ENCODE measurements around the gene GIT2. TPM values are rescaled to one million over a fixed set of nuclear protein-coding genes. Genes with fewer than 3 reads are reported as not detected.
A peak's percentile ranks its signal among the peaks of the same experiment; 100 is the strongest.

GIT2 gene
- total and polyA plus RNA-seq, 2 of the 8 experiments (the other 6 are each of a cell fraction or from before 2014, with no cell fraction given) = 9.6 to 20.7 TPM

DNA sequence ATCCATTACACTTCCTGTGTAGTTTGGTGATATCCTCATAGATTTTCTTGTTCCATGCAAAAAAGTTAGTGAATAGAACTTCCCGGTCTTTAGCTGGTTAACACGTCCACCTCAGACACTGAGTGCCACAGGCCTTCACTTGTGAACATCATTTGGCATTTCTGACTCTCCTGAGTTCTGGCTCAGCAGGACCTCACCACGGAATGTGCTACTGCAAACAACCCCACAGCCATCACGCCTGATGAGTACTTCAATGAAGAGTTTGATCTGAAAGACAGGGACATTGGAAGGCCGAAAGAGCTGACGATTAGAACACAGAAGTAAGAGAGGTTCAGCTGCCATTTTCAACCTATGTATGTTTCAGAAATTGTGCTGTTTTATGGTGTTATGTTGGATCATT is 32.2 kb upstream of the GIT2 start:
- Histone ChIP-seq H3K27ac (ENCODE audit: low read depth, low read length) (no peak overlapping the region), H2BK120ac (replicated peaks; ENCODE audit: low read depth, low read length) (no peak overlapping the region), H3K9me3 (ENCODE audit: insufficient read depth in 2 of 2, low read depth in 1 of 2, low read length in 1 of 2) (no peaks in the 10 kb centered on the region), H2BK12ac (ENCODE audit: low read depth, low read length) (no peak overlapping the region), H4K5ac (ENCODE audit: insufficient read length, low read depth, low read length) (no peak overlapping the region), H3K4me2 (ENCODE audit: insufficient read depth in 1 of 2, low read depth in 2 of 2, low read length in 2 of 2) (no peak overlapping the region), H2BK5ac (ENCODE audit: low read depth, low read length) (no peak overlapping the region), H3K4me3 (ENCODE audit: extremely low read depth in 1 of 4, insufficient read depth in 2 of 4, low read depth in 3 of 4, low read length in 4 of 4) (no peak overlapping the region), H2BK20ac (ENCODE audit: low read length) (no peak overlapping the region), H4K8ac (ENCODE audit: extremely low read depth, insufficient read depth, low read length) (no peak overlapping the region), H3K56ac (replicated peaks; ENCODE audit: insufficient read length, low read depth, low read length) (no peak overlapping the region), H3K4ac (replicated peaks; ENCODE audit: insufficient read length, low read depth, low read length) (no peak overlapping the region), H2AK5ac (ENCODE audit: low read depth, low read length) (no peak overlapping the region), H4K91ac (replicated peaks; ENCODE audit: insufficient read length, low read length) (no peak overlapping the region), H3K23me2 (ENCODE audit: low read depth, low read length) (no peaks in the 10 kb centered on the region), H3K36me3 (ENCODE audit: control insufficient read depth in 2 of 4, insufficient read depth in 4 of 4, low read length in 3 of 4) (peaks cover 0 to 5% (median 3%) of the 10 kb centered on the region in 4 experiments; a peak in 4 of 8 replicates), H2BK15ac (ENCODE audit: low read length) (no peak overlapping the region), H3K27me3 (replicated peaks in 1 of 4; ENCODE audit: control insufficient read depth in 3 of 4, extremely low read depth in 1 of 4, insufficient read depth in 3 of 4, low read length in 3 of 4) (no peaks in the 10 kb centered on the region), H3K79me1 (ENCODE audit: low read depth, low read length) (no peaks in the 10 kb centered on the region), H3K18ac (ENCODE audit: extremely low read depth, low read length) (no peak overlapping the region), H3K79me2 (ENCODE audit: control insufficient read depth in 1 of 2, insufficient read depth in 2 of 2, low read length in 2 of 2) (no peaks in the 10 kb centered on the region), H3K9ac (replicated peaks in 1 of 4; ENCODE audit: extremely low read depth in 1 of 4, low read depth in 3 of 4, low read length in 3 of 4) (no peak overlapping the region), H3K23ac (ENCODE audit: insufficient read length) (no peak overlapping the region), H3K14ac (ENCODE audit: insufficient read length) (no peak overlapping the region), H3K4me1 (replicated peaks in 1 of 4; ENCODE audit: control insufficient read depth in 3 of 4, insufficient read depth in 4 of 4, low read length in 3 of 4) (peaks cover 0 to 3% (median under 1%) of the 10 kb centered on the region in 4 experiments; a peak in 3 of 7 replicates), H4K20me1 (replicated peaks in 1 of 2; ENCODE audit: control insufficient read depth in 1 of 2, insufficient read depth in 2 of 2, low read length in 2 of 2) (no peaks in the 10 kb centered on the region), H2AFZ (ENCODE audit: low read length) (no peak overlapping the region)
- FAIRE-seq (no peak), DNase-seq (ENCODE audit: low read depth in 1 of 2, low spot score in 2 of 2) (no peak)
- no peak for TF ChIP-seq JUND (IDR thresholded peaks at IDR 0.05; ENCODE audit: low read length)
- TF ChIP-seq TEAD4 (IDR thresholded peaks at IDR 0.05; ENCODE audit: low read depth, low read length) = 0 out of 2 replicates have a peak, but pooled peaks have one; percentile 41
- WGBS, 2 experiments (ENCODE audit: extremely low coverage in 1 of 2, insufficient coverage in 1 of 2, insufficient read length in 1 of 2, insufficient replicate concordance in 2 of 2, low coverage in 1 of 2, low lambda C conversion rate in 2 of 2, missing lambda C conversion rate in 1 of 2) = 89% methylated on average over 6 of the region's 6 CpGs; no CpG with 5 or more reads in 1 of the 2 experiments
- ChIA-PET POLR2A (ENCODE audit: partially characterized antibody) (no interaction called here), CTCF (ENCODE audit: partially characterized antibody) (interaction anchor here (0.6 to 1.0 kb wide), 4 partner anchors 10 to 142 kb away, joined by 3 to 4 read pairs (median 4); no protein-coding TSS in a partner anchor)
